Esophagus squamous epithelium (tissue), 5 donors: ENCODE results near the gene RNF10. TPM values are rescaled to one million over a fixed set of nuclear protein-coding genes. Genes with fewer than 3 reads are reported as not detected.

Experiments
- DNase-seq: peaks from one replicate; lab custom pipeline; 2025; lab: John Stamatoyannopoulos, UW
- H3K27ac ChIP-seq, 4 donors: fragments of 200-600 bp; sonication (generic); one replicate each; pipeline ENCODE4 v1.5.1; 2016 to 2019; ENCODE audit warnings: mild to moderate bottlenecking in 1 of 4
- H3K27me3 ChIP-seq, 4 donors: fragments of 200-600 bp; sonication (generic); 1 replicate in 3 of 4; 2 replicates in 1 of 4; pipeline versions ENCODE4 v1.5.1 to v1.6.0; 2017 to 2021; ENCODE audit warnings: antibody characterized with exemption in 1 of 4
- H3K36me3 ChIP-seq, 3 donors: fragments of 200-600 bp; sonication (generic); one replicate each; pipeline ENCODE4 v1.5.1; 2016 to 2019
- H3K4me1 ChIP-seq, 3 donors: fragments of 200-600 bp; sonication (generic); one replicate each; pipeline ENCODE4 v1.5.1; 2017 to 2019
- H3K4me3 ChIP-seq, 4 donors: fragments of 200-600 bp; sonication (generic); 1 replicate in 3 of 4; 2 replicates in 1 of 4; pipeline ENCODE4 v1.5.1; 2016 to 2019; ENCODE audit warnings: mild to moderate bottlenecking in 2 of 4, moderate library complexity in 1 of 4
- H3K9me3 ChIP-seq, 3 donors: fragments of 200-600 bp; sonication (generic); one replicate each; pipeline ENCODE4 v1.5.1; 2016 to 2019
- CTCF ChIP-seq, 6 experiments: fragments of 450-650 bp in 4 of 6; fragments of 200-600 bp in 2 of 6; sonication (generic) in 2 of 6; IDR thresholded peaks; one replicate each; pipeline ENCODE4 v1.5.1; 2016 to 2019; ENCODE audit warnings: antibody characterized with exemption in 6 of 6, mild to moderate bottlenecking in 4 of 6, moderate library complexity in 4 of 6
- POLR2A ChIP-seq, 4 donors: fragments of 450-650 bp; IDR thresholded peaks; one replicate each; pipeline ENCODE4 v1.6.1; 2017; ENCODE audit warnings: antibody characterized with exemption in 4 of 4, mild to moderate bottlenecking in 4 of 4, moderate library complexity in 3 of 4
- WGBS, 2 donors: methylation state at CpG; one replicate each; pipeline ENCODE4 v1.1.5; 2018; 5-methylcytosine and 5-hydroxymethylcytosine counted together
- intact Hi-C: fragments of 100-400 bp; cut with DNase I; formaldehyde crosslinking; loops from one replicate; pipeline ENCODE4 v1.15.0; 2022
- total RNA-seq, 4 donors: library from RNA; depleted of rRNA; stranded (reverse); fragments of >200 nt; gene quantifications; one replicate each; pipeline ENCODE4 v1.1.0, GENCODE V29; 2016
- donor health status: DM: yes; HTN: yes; CAD: no.

Gene RNF10
- total RNA-seq, 4 donors from 2014 or later: 93.9 to 163 (median 120) TPM

DNA sequence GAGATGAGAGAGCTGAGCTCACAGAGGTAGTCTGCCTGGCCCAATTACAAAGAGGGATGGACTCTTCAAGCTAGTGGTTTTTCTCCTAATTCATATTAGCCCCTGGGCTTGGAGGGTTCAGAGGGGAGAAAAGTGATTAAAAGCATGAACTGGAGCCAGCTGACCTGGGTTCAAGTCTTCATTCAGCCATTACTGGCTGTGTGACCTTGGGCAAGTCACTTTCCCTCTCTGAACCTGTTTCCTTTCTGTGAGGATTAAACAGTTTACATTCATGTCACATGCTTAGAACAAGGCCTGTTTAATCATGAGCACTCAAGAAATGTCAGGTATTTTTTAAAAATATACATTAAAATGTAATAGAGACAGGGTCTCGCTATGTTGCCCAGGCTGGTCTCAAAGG lies 54.2 kb downstream of the RNF10 start:
- intact Hi-C loops: loop anchor here (10.0 kb wide), 1 partner anchor 386 kb away; the partner anchor contains the start of gene HNF1A
- no peaks in the 10 kb centered on the region for H3K36me3 ChIP-seq

DNA sequence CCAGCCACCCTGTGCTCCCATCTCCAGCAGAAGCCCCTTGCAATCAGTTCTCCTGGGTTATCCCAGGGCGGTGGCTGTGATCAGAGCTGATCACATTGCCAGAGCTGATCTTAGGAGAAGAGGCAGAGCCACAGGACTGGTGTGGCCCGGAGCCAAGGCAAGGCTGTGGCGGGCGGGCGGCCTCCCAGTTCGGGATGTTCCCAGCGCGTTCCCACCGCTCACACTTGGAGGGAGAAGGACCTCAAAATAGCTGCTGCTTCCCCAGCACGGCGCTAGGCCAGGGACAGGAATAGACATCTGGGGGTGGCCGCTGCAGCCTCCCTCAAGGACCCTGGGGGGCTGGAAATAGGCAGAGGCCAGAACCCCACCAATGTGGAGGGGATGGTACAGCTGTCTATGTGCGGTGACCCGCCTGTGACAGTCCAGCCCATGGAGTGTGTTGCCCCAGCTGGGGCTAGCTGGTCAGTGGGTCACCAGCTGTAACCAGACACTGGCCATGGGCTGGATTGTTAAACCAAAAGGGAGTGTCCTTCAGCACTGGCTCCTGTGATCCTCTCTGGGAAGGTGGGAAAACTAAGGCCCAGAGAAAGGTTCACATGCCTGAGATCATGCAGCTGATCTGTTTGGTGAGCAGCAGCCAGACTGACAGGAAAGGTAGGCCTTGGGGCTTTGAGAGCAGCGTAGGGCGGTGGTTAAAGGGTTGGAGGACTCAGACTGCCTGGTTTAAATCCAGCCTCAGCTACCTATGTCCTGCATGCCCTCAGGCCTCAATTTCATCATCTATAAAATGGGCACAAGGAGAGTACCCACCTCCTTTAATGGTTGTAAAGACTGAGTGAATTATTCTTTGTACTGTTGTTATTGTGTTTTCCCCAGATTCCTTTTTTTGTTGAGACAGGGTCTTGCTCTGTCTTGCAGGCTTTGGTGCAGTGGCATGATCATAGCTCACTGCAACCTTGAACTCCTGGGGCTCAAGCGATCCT lies 55.1 kb downstream of the RNF10 start:
- Histone ChIP-seq H3K4me3 (no peak overlapping the region), H3K27ac (peak overlapping the region in 3 of 4 donors; percentile 39 to 57 (median 41)), H3K4me1 (peaks cover 5 to 8% (median 6%) of the 10 kb centered on the region in 3 donors), H3K36me3 (no peaks in the 10 kb centered on the region), H3K9me3 (no peaks in the 10 kb centered on the region), H3K27me3 (peaks cover 0 to 6% (median 0%) of the 10 kb centered on the region in 4 donors)
- intact Hi-C loops: loop anchor here (10.0 kb wide), 1 partner anchor 386 kb away; the partner anchor contains the start of gene HNF1A
- TF ChIP-seq CTCF (IDR thresholded peaks at IDR 0.05): no peak
- TF ChIP-seq POLR2A (IDR thresholded peaks at IDR 0.05): no peak
- DNase-seq: no peak
- 61 to 70% methylated on average over 8 to 9 of the region's 17 CpGs for WGBS, 2 donors

More for the DNA sequence above, 54.2 kb downstream of the RNF10 start:
- TF ChIP-seq POLR2A (IDR thresholded peaks at IDR 0.05) (no peak), CTCF (IDR thresholded peaks at IDR 0.05) (no peak)
- DNase-seq: no peak
- peaks cover 9 to 17% (median 14%) of the 10 kb centered on the region in 3 donors for H3K4me1 ChIP-seq
- no peaks in the 10 kb centered on the region for H3K9me3 ChIP-seq
- no peak overlapping the region for H3K4me3 ChIP-seq
- WGBS, 2 donors: 100% methylated on average over 1 of the region's 1 CpG
- H3K27ac ChIP-seq: peak overlapping the region in 2 of 4 donors; percentile 39 to 57
- peaks cover 0 to 12% (median 0%) of the 10 kb centered on the region in 4 donors for H3K27me3 ChIP-seq

GRCh38 chr12:120590741-120591407 lies 56.7 kb downstream of the RNF10 start:
- no peak for TF ChIP-seq CTCF (IDR thresholded peaks at IDR 0.05)
- no peak for TF ChIP-seq POLR2A (IDR thresholded peaks at IDR 0.05)
- DNase-seq: no peak
- Histone ChIP-seq H3K36me3 (no peaks in the 10 kb centered on the region), H3K4me1 (no peaks in the 10 kb centered on the region), H3K27ac (no peak overlapping the region), H3K27me3 (no peaks in the 10 kb centered on the region), H3K4me3 (no peak overlapping the region), H3K9me3 (no peaks in the 10 kb centered on the region)
- intact Hi-C loops: no loop called here
- WGBS, 2 donors: 71 to 85% methylated on average over 3 to 5 of the region's 6 CpGs

- no peak overlapping the region for H3K27ac ChIP-seq
- WGBS, 2 donors: 59 to 68% methylated on average over 8 of the region's 8 CpGs
- DNase-seq: no peak
- intact Hi-C loops: no loop called here
- H3K4me3 ChIP-seq: no peak overlapping the region
- TF ChIP-seq POLR2A (IDR thresholded peaks at IDR 0.05): no peak
- no peak for TF ChIP-seq CTCF (IDR thresholded peaks at IDR 0.05)
- no peaks in the 10 kb centered on the region for H3K36me3 ChIP-seq
- H3K27me3 ChIP-seq: peaks cover 0 to 3% (median 0%) of the 10 kb centered on the region in 4 donors
- H3K9me3 ChIP-seq: no peaks in the 10 kb centered on the region
- no peaks in the 10 kb centered on the region for H3K4me1 ChIP-seq
Observed at GRCh38 chr12:120592121-120593049, 58.2 kb downstream of the RNF10 start.
